AG08395 (cell line): Measurements from ENCODE around the gene ARSD.
"Not testable (repeated sequence)": the region's sequence is repeated elsewhere in the genome, so short reads cannot be mapped to it uniquely, and the experiment has no call there.

Experiments
- DNase-seq: peaks from one replicate; pipeline ENCODE4 v3.0.0; 2012; ENCODE audit warnings: mixed read lengths, low spot score

The ARSD gene

GRCh38 chrX:2928583-2929434 is at the start of gene ARSD:
ARSD (minus strand) TSS chrX:2929339; CDS start chrX:2929275, 64 bp downstream.
- DNase-seq, result peak; percentile 92

GRCh38 chrX:2978639-2979038 is 49.5 kb upstream of the ARSD start:
- DNase-seq, result not testable (repeated sequence)

GRCh38 chrX:2974961-2975360 is 45.8 kb upstream of the ARSD start:
- no peak for DNase-seq

GRCh38 chrX:2972391-2972790 is 43.3 kb upstream of the ARSD start:
- no peak for DNase-seq

- DNase-seq, result no peak
Measured at GRCh38 chrX:2969021-2969420, 39.9 kb upstream of the ARSD start.

- peak; percentile 55 for DNase-seq
Measured at GRCh38 chrX:2967998-2968909, 39.1 kb upstream of the ARSD start.

- DNase-seq, result no peak
Measured at GRCh38 chrX:2967584-2967983, 38.4 kb upstream of the ARSD start.

GRCh38 chrX:2967012-2967411 is 37.9 kb upstream of the ARSD start:
- no peak for DNase-seq

GRCh38 chrX:2965965-2966364 is 36.8 kb upstream of the ARSD start:
- DNase-seq, result no peak

GRCh38 chrX:2963992-2964794 is 35.1 kb upstream of the ARSD start:
- DNase-seq, result not testable (repeated sequence)

- DNase-seq, result not testable (repeated sequence)
Measured at GRCh38 chrX:2963449-2963848, 34.3 kb upstream of the ARSD start.

- DNase-seq, result no peak
Measured at GRCh38 chrX:2962381-2962780, 33.2 kb upstream of the ARSD start.

- no peak for DNase-seq
Measured at GRCh38 chrX:2960861-2961515, 31.8 kb upstream of the ARSD start.

GRCh38 chrX:2958199-2958598 is 29.1 kb upstream of the ARSD start:
- DNase-seq, result no peak

- DNase-seq, result no peak
Measured at GRCh38 chrX:2955838-2956237, 26.7 kb upstream of the ARSD start.

GRCh38 chrX:2955281-2955680 is 26.1 kb upstream of the ARSD start:
- DNase-seq, result no peak

GRCh38 chrX:2954541-2954940 is 25.4 kb upstream of the ARSD start:
- DNase-seq, result no peak

- DNase-seq, result not testable (repeated sequence)
Measured at GRCh38 chrX:2937942-2938341, 8.8 kb upstream of the ARSD start.

GRCh38 chrX:2934715-2935710 is 5.9 kb upstream of the ARSD start:
- DNase-seq, result no peak
